ENCODE measurements around the gene PRKCA. TPM values are rescaled to one million over a fixed set of nuclear protein-coding genes. Genes with fewer than 3 reads are reported as not detected.

The PRKCA gene
- total and polyA plus RNA-seq, 2 of the 13 experiments (the other 11 are each of a cell fraction or from before 2014, with no cell fraction given), result 18.5 to 21.5 TPM

GRCh38 chr17:66803474-66803951 lies 501.1 kb downstream of the PRKCA start (continued):
- no peak for TF ChIP-seq HOMEZ (CRISPR knock-in tag; IDR thresholded peaks at IDR 0.05; ENCODE audit: low read depth)
- TF ChIP-seq CENPBD1 (CRISPR knock-in tag; IDR thresholded peaks at IDR 0.05; ENCODE audit: borderline replicate concordance, low read depth), result no peak
- TF ChIP-seq MYPOP (CRISPR knock-in tag; IDR thresholded peaks at IDR 0.05), result no peak
- no peak for TF ChIP-seq PAX8 (CRISPR knock-in tag; IDR thresholded peaks at IDR 0.05; ENCODE audit: borderline replicate concordance)
- no peak for TF ChIP-seq REL (CRISPR knock-in tag; conservative IDR thresholded peaks at IDR 0.05)
- no peak for TF ChIP-seq XRCC5 (optimal IDR thresholded peaks at IDR 0.05; ENCODE audit: low read length)
- no peak for TF ChIP-seq RCOR2 (CRISPR knock-in tag; IDR thresholded peaks at IDR 0.05)
- no peak for TF ChIP-seq ARID2 (CRISPR knock-in tag; IDR thresholded peaks at IDR 0.05; ENCODE audit: borderline replicate concordance)

- in situ Hi-C loops (cut with HindIII; ENCODE audit: extremely low pct_ligation_motif_present, low pct_unique_long_range_greater_than_20kb), result no loop called here
Observed at GRCh38 chr17:66805567-66805966, 503.2 kb downstream of the PRKCA start.

More at GRCh38 chr17:66805567-66805966, 503.2 kb downstream of the PRKCA start:
- DNase-seq (ENCODE audit: low spot score), result no peak
- ChIA-PET CTCF (ENCODE audit: low intra/inter-chr PET ratio, low total read pairs) (no interaction called here), POLR2A (no interaction called here)
- Histone ChIP-seq H3K79me2 (ENCODE audit: insufficient read depth, low read length) (no peaks in the 10 kb centered on the region), H3K4me1 (ENCODE audit: insufficient read depth, low read length) (peaks cover 15% of the 10 kb centered on the region), H3K9me3 (ENCODE audit: low read length) (no peaks in the 10 kb centered on the region), H3K27me3 (ENCODE audit: control insufficient read depth in 1 of 2, insufficient read depth in 2 of 2, low read length in 2 of 2) (no peaks in the 10 kb centered on the region), H3K4me3 (replicated peaks in 1 of 3; ENCODE audit: insufficient read depth in 1 of 3, low read depth in 2 of 3, low read length in 3 of 3) (no peak overlapping the region), H3K27ac (ENCODE audit: extremely low read length, insufficient read depth, low read length) (no peak overlapping the region), H3K4me2 (ENCODE audit: low read depth, low read length) (no peak overlapping the region), H4K20me1 (ENCODE audit: insufficient read depth, low read length) (no peaks in the 10 kb centered on the region), H3K9ac (ENCODE audit: insufficient read depth, low read depth, low read length) (no peak overlapping the region), H2AFZ (ENCODE audit: low read length) (no peak overlapping the region), H3K36me3 (replicated peaks in 1 of 2; ENCODE audit: control insufficient read depth in 1 of 2, insufficient read depth in 2 of 2, low read length in 2 of 2) (peaks cover 1 to 8% of the 10 kb centered on the region in 2 experiments; a peak in 1 of 5 replicates)
- no peak for TF ChIP-seq ZBTB10 (CRISPR knock-in tag; IDR thresholded peaks at IDR 0.05; ENCODE audit: borderline replicate concordance)
- no peak for TF ChIP-seq ZNF260 (CRISPR knock-in tag; IDR thresholded peaks at IDR 0.05; ENCODE audit: borderline replicate concordance, low read depth)
- TF ChIP-seq HHEX (CRISPR knock-in tag; IDR thresholded peaks at IDR 0.05), result no peak
- intact Hi-C loops (cut with micrococcal nuclease; ENCODE audit: unreplicated experiment), result no loop called here
- no peak for ATAC-seq
- no peak for FAIRE-seq
- WGBS (ENCODE audit: low lambda C conversion rate), result 98% methylated on average over 10 of the region's 10 CpGs
- BruUV-seq (replicated peaks), result no TSS peak

All from HepG2 (cell line).